Uterus (tissue), 2 donors: ENCODE results near the gene RASSF4.

Source experiments
- POLR2A ChIP-seq, 2 donors: fragments of 450-650 bp; IDR thresholded peaks; one replicate each; pipeline ENCODE4 v1.6.1; 2016; ENCODE audit warnings: antibody characterized with exemption in 2 of 2, mild to moderate bottlenecking in 1 of 2, moderate library complexity in 1 of 2
- TF ChIP-seq, protein P1 (sequence below), 4 experiments: fragments of 200-600 bp in 2 of 4; fragments of 450-650 bp in 2 of 4; sonication (generic) in 2 of 4; IDR thresholded peaks; one replicate each; pipeline ENCODE4 v1.5.1; 2016 to 2019; ENCODE audit warnings: antibody characterized with exemption in 4 of 4, mild to moderate bottlenecking in 2 of 4, moderate library complexity in 1 of 4

DNA sequence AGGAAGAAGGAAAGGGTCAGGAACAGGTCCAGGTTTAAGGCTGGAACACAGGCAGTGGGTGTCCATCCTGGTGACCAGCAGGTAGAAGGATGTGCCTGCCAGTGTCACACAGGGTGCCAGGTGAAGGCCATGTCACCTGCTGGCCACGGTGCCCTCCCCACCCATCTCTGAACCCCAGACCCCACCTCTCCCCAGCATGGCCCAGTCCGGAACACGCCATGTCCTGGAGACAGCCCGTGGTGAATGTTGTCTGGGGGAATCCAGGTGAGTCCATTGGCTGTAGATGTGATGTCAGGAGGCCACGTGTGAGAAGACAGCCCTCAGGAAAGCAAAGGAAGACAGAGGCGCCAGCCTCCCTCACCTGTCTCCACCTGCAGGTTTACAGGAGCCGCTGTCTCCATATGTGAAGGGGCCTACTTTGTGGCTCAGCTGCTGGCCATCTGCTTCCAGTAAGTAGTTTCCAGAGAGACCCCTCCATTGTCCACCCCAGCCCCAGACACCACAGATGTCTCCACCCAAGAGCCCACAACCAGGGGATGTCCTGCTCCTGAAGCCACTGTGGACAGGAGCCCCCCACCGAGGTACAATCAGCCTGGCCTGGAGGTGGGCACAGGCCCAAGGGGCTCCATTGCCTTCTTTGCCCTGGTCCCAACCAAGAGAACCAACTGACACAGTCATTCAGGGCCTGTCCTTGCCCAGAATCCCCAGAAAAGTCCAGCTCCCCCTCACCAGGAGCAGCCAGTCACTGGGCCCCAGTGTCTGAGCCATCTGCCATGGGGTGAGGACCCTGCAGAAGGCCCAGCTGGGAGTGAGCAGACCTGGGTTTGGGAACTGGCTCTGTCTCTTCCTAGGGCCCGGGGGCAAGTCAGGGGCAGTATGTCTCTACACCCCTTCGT lies 27.7 kb upstream of the RASSF4 start:
- TF ChIP-seq, protein P1, sequence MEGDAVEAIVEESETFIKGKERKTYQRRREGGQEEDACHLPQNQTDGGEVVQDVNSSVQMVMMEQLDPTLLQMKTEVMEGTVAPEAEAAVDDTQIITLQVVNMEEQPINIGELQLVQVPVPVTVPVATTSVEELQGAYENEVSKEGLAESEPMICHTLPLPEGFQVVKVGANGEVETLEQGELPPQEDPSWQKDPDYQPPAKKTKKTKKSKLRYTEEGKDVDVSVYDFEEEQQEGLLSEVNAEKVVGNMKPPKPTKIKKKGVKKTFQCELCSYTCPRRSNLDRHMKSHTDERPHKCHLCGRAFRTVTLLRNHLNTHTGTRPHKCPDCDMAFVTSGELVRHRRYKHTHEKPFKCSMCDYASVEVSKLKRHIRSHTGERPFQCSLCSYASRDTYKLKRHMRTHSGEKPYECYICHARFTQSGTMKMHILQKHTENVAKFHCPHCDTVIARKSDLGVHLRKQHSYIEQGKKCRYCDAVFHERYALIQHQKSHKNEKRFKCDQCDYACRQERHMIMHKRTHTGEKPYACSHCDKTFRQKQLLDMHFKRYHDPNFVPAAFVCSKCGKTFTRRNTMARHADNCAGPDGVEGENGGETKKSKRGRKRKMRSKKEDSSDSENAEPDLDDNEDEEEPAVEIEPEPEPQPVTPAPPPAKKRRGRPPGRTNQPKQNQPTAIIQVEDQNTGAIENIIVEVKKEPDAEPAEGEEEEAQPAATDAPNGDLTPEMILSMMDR (IDR thresholded peaks at IDR 0.05), result no peak
- TF ChIP-seq POLR2A (IDR thresholded peaks at IDR 0.05), result no peak
